IPS DF 4.7 (cell line): ENCODE data around the gene GNA14.
A peak's percentile ranks its signal among the peaks of the same experiment; 100 is the strongest.

Source experiments
- DNase-seq: peaks from one replicate; pipeline ENCODE4 v3.0.0-alpha.2; 2013; ENCODE audit warnings: low spot score; ENCODE audit errors: extremely low read depth

The GNA14 gene

DNA sequence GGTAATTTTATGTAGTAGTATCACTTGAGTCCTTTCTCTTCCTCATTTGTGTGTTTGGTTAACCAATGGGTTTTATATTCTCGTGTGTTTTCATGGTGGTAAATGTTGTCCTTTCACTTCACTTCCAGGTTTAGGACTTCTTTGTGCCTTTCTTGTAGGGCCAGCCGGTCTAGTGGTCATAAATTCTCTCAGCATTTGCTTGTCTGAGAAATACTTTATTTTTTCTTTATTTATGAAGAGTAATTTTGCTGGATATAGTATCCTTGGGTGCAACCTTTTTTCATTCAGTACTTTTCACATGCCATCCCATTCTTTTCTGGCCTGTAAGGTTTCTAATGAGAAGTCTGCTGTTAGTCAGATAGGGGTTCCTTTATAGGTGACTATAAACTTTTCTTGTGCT is 107.1 kb downstream of the GNA14 start:
- DNase-seq = no peak

DNA sequence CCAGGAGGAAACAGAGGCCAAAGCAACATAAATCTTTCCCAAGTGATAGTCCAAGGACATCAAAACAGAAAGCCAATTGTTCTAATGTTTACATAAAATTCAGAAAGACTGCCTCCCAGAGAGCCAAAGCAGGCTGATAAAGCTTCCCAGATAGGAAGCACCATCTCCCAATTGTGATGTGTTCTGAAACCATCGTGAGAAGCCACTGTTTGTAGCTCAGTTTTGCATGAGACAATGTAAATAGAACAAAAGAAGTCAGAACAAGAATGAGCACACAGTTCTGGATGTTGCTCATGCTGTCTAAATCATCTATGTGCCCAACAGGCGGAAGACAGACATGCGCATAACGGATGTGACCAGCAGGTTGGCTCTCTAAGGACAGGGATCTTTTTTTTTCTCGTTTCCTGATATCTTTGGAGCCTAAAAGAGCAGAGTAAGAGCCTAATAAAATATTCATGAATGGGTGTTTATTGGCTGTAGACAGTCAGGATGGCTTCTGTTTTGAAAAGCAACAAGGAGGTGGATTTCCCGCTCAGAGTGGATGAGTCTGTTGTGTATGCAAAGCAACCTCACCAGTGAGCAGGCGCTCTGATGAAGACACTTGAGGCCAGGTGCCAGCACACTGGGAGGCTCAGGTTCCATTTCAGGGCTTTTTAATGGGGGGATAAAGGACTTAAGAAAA is 113.6 kb downstream of the GNA14 start:
- DNase-seq = peak; percentile 91

- DNase-seq = no peak
Measured at GRCh38 chr9:77533671-77534070, 114.5 kb downstream of the GNA14 start.

- no peak for DNase-seq
Measured at GRCh38 chr9:77532607-77533006, 115.5 kb downstream of the GNA14 start.

DNA sequence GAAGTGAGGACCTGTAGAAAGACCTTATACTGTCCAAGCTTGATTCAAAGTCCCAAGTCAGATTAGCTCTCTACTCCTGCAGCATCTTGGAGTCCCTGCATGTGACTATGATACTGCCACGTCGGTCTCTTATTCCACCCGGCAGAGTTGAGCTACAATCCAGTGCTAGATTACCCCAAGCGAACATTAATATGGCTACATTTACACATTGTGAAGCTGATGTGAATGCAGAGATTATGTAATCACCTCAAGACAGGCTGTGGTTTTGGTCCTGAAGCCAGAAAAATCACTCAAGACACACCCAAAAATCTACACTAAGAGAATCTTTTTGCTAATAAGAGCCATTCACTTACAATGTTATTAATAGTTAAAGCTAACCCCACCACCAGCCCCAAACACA is 116.7 kb downstream of the GNA14 start:
- no peak for DNase-seq

- DNase-seq = no peak
Measured at GRCh38 chr9:77523891-77524290, 124.2 kb downstream of the GNA14 start.

DNA sequence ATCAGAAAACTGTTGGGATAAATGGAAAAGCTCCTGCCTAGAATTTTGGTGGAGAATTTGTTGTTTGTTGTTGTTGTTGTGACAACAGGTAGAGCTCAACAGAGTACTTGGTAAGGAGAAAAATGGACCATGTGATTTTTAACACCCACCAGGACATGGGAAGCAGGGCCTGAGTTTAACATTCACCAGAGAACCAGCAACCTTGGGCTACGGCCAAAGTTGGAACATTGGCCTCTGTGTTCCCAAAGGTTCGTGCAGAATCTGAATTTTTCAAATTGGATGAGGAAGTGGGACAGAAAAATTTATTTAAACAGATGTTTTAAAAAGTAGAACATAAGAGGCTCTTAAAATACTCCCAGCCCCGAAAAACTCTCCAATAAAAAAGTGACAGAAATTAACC is 127.0 kb downstream of the GNA14 start:
- no peak for DNase-seq

DNA sequence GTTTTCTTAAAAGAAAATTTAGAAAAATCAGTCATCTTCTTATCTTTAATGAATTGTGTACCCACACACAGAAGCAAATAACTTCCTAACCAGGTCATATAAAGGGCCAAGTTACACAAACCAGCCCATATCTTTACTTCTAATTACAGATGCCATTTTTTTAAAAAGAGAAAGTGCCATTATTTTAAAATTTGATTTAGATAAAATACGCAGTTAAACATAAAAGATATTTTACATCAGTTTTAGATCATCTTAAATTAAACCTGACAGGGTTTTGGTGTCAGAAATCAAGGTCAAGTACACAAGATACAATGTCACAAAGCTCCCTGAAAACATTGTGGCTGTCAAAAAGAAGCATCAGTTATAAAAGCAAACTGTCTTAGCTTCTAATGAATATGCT is 129.4 kb downstream of the GNA14 start:
- DNase-seq = no peak

- DNase-seq = no peak
Measured at GRCh38 chr9:77516781-77517180, 131.3 kb downstream of the GNA14 start.

DNA sequence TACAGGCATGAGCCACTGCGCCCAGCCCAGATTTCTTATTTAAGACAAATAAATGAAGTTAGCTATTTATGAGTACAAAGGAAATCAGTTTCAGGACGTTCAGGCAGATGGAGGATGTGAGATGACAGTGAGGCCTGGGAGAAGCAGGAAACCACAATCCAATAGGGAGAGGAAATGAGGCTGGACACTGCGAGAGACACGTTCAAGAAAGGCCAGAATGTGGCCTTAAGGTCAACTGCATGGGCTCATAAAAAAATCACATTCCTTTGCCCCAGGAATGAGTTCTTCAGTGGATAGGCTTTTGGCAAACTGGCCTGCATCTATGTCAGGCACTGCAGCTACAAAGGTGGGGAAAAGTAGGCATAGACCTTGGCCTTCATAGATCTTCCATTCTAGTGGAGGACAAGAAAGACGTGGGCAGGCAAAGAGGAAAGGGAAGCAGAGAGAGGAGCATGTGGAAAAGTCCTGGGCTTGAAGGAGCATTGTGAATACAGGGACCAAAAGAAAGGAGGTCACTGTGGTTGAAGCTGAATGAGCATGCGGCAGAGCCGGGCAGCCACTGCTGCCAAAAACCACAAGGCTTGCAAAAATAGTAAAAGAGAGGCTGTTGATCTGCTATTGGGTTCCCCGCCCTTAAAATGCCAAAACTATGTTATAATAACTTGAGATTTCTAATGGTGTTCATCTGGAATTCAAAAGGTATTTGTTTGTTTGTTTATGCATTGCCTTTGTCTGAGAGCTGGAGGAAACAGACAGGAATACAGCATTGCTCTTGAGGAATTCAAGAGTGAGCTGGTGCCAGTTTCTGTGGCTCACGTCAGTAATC is 133.0 kb downstream of the GNA14 start:
- no peak for DNase-seq

DNA sequence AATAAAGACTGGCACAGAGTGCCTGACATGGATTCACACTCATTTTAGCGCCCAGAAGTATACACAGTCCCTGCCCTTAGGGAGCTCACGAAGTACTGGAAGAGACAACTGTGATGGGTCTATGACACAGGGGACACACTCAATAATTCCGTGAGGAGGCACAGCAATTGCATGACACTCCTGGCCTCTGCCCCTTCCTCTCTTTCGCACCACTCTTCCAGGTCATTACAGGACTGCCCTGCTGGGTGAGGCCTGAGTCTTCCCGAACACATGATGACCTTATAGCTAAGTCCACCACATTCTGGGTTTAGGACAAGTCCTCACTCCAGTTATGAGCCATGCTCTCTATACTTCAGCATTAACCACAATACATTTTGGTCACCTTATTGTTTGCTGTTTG is 134.7 kb downstream of the GNA14 start:
- no peak for DNase-seq

DNA sequence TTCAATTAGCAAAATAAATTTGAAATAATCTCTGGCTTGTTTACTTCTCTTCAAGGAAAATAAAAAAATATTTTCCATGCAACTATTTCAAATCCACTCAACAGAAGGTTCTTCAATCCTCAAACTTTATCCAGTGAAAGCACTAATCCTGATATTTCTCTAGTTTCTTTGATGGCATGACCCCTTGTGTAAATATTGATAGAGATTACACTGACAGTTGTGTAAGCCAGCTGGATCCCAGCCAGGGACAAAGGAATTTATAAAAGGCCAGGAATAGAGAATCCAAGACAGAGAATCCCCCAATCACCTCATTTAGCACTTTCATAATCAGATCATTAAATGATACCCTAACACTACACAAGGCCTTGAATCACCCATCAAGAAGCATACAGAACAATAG is 135.2 kb downstream of the GNA14 start:
- DNase-seq = no peak

DNA sequence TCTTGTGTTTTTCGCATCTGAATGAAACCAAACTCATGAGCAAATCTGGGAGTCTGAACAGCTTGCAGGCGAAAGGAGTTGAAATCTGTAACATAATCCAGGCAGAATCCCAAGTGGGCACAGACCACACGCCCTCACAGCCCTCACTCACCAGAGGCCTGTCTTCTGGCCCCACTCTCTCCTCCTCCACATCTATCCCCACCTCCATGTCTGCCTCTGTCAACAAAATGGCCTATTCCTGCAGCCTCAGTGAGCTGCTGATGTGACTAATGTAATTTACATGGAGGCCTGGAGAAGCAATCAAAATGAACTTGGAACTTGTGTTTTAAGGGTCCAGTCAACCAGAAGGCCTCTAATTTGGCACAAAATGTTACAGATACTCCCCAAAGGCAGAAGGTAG is 136.6 kb downstream of the GNA14 start:
- DNase-seq = no peak

DNA sequence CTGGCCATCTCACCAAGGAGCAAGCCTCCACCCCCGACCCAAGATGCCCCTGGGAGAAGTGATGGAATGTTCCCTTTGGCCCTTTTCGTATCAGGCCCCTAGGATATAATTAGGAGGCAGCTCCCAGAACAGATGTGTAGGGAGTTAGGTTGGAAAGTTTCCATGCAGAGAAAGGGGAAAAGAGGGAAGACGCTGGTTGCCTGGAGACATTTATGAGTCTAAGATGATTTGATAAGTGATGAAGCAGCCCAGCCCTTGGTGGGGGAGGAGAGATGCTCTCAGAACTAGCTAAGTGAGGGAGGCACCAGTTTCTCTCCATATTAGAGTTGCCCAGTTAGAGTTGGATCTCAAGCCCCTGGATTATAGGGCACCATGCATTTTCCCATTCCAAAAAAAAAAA is 137.5 kb downstream of the GNA14 start:
- no peak for DNase-seq

DNA sequence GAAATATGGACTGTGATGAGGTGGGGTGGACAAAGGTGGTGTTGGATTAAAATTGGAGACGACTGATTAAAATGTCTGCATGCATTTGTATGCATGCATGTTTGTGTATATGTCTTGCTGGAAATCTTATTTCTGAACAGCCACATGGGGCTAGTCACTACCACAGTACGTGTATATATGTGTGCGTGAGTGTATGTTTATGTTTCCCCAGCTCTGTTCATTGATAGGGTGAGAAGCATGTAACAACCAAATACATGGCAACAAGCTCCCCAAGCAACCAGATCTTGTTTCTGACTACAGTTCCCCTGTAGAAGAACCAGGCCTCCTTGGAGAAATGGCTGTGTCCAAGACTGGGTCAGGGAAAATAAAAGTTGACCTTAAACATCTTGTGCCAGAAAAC is 139.7 kb downstream of the GNA14 start:
- DNase-seq = no peak

DNA sequence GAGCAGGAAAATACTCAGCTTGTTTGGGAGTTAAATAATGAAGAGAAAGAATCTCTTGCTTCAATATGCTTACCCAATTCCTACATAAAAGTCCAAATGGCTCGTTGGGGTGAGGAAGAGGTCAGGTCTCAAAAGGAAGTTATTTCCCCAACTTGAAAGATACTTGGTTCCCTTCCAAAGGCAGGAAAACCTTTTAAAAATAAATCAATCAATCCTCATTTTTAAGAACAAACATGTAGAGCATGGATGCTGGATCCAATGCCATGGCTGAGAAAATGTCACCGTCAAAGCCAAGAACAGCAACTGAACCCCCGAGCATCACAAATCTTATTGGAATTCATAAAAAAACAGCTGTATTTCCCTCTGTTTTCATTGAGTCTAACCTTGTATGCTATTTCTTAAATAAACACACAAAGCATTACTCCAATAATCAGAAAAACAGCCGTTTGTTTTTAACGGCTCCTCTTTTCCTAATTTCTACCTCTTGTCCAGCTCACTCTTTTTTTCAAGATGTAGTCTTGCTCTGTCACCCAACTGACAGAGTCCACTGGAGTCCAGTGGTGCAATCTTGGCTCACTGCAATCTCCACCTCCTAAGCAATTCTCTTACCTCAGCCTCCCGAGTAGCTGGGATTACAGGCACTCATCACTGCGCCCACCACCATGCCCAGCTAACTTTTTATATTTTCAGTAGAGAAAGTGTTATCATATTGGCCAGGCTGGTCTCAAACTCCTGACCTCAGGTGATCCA is 140.7 kb downstream of the GNA14 start:
- no peak for DNase-seq

GRCh38 chr9:77505232-77505631 is 142.9 kb downstream of the GNA14 start:
- no peak for DNase-seq

DNA sequence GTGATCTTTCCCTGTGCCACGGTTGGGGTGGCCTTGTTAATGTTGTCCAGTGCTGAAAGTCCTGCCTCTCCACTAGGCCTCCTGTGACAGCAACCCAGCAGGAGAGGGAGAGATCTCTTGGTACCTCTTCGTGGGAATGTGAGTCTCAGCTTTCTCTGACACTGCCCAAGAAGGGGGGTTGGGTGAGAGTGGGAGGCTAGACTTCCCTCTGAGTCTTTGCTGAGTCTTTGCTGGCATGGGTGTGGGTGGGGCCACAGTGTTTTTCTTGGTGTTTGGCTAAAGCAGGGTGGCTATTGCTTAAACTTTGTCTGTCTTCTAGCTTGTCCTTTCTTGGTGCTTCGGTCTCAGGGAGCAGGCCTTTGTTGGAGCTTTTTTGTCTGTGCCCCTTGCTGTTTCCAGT is 145.6 kb downstream of the GNA14 start:
- DNase-seq = no peak

GRCh38 chr9:77498891-77499290 is 149.2 kb downstream of the GNA14 start:
- no peak for DNase-seq

- DNase-seq = no peak
Measured at GRCh38 chr9:77497322-77498198, 150.6 kb downstream of the GNA14 start.
